Stimulated activated CD4-positive, alpha-beta T cell treated with anti-CD3 and anti-CD28 coated beads, Interleukin-2, amount 100 ng/mL, for 24 hours (primary cell): Measurements from ENCODE around the gene DNAH14.
"Not testable (repeated sequence)": the region's sequence is repeated elsewhere in the genome, so short reads cannot be mapped to it uniquely, and the experiment has no call there.

Experiments
- DNase-seq, 2 donors: peaks; one replicate each; pipeline ENCODE4 v3.0.0-alpha.2; 2020

The DNAH14 gene

DNA sequence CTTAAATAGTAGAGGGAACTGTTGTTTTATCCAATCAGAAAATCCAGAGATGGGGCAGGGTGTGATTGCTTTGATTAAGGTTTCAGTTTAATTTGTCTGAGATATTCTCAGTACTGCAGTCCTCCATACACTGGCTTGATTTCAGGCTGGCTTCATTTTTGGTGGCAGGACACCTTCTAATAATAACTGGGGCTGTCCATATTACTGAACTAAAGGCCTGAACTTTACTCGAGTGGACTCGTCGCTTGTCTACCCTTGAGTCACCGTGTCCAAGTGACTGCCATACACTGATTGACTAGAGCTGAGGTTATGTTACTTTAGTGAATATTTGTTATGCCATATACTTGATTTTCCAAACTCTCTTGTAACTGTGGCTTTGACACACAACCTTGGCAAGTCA, 228.8 kb downstream of the DNAH14 start:
- no peak for DNase-seq

DNA sequence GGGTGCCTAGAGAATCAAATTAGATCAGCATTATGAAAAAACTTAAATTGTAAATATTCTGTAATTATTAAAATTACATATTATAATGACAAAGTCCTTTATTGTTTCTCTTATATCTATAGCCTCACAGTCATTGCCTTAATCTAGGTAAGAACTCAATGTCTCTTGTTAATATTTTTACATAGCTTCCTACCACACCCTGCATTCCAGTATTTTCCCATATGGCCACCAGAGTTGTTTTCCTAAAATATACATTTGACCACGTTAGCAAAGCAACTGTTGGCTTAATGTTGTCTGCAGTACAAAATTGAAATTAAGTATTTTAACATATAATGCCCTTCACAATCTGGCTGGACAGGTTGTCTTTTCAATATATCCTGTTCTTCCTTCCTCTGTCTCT, 230.3 kb downstream of the DNAH14 start:
- no peak for DNase-seq

DNA sequence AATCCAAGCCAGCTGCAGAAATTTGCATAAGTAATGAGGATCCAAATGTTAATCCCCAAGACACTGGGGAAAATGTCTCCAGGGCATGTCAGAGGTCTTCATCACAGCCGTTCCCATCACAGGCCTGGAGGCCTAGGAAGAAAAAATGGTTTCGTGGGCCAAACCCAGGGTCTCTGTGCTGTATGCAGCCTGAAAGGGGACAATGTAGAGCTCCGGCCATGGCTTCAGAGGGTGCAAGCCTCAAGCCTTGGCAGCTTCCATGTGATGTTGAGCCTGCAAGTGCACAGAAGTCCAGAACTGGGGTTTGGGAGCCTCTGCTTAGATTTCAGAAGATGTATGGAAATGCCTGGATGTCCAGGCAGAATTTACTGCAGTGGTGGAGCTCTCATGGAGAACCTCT, 247.9 kb downstream of the DNAH14 start:
- DNase-seq, result not testable (repeated sequence)

DNA sequence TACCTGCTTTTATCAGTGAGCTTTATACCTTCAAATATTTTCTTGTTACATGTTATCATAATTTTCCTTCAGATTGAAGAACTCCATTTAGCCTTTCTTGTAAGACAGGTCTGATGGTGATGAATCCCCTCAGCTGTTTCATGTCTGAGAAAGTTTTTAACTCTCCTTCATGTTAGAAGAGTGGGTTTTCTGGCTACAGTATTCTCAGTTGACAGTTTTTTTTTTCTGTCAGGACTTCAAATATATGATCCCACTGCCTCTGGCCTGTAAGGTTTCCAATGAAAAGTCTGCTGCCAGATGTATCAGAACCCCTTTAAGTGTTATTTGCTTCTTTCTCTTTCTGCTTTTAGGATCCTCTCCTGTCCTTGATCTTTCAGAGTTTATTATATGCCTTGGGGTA, 250.2 kb downstream of the DNAH14 start:
- DNase-seq, result no peak

DNA sequence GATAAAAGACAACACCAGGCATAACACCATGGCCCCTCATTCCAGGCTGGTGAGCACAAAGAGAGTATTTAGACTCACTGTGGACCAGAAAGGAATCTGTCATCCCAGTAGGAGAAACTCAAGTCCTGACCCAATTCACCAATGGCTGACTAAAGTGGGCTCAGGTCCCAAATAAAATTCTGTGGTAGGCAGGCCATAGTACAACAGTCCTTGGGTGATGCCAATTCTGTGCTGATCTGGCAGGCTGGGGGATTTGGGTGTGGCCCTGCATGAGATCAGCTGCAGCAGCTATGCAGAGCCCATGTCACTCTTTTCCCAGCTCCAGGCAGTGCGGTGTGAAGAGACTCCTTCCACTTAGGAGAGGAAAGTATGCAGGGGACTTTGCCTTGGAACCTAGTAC, 253.2 kb downstream of the DNAH14 start:
- no peak for DNase-seq

DNA sequence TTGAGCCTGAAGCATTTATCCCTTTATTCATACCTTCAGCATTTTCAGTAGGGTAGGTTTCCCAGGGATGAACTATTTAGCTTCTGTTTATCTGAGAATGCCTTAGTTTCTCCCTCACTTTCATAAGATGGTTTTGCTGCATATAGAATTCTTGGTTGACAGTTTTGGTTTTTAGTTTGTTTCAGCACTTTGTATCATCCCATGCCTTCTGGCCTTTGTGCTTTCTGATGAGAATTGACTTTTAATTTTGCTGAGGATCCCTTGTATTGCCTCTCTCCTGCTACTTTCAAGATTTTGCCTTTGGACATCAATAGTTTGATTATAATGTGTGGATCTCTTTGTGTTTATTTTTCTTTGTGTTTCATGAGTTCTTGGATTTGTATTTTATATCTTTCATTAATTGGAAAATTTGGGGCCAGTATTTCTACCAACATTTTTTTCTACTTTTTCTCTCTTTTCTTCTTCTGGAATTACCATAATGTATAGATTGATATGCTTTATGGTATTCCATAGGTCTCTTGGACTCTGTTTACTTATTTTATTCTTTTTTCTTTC, 261.8 kb downstream of the DNAH14 start:
- no peak for DNase-seq

DNA sequence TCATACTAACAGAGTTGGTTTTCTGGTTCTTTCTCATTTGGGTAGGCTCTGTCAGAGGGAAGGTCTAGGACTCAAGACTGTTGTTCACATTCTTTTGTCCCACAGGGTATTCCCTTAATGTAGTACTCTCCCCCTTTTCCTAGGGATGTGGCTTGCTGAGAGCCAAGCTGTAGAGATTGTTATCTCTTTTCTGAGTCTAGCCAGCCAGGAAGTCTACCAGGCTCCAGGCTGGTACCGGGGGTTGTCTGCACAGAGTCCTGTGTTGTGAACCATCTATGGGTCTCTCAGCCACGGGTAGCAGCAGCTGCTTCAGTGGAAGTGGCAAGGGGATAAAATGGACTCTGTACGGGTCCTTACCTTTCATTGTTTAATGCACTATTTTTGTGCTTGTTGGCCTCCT, 272.0 kb downstream of the DNAH14 start:
- no peak for DNase-seq

DNA sequence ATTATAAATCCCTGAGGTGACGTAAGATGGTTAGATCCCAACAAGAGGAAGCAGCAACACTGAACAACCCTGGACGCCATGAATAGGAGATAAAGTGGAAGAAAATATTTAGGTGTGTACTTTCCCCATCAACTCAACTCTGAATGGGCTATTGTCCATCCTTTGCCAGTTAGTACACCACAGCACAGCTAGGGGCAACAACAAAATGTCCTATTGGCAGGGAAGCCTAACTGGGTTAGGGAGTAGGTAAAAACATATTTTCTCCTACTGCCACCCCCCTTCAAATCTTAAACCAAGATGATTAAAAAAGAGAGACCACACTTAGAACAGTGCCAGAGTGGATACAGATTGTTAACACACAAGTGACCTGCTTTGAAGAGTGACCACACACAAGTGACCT, 278.3 kb downstream of the DNAH14 start:
- no peak for DNase-seq

DNA sequence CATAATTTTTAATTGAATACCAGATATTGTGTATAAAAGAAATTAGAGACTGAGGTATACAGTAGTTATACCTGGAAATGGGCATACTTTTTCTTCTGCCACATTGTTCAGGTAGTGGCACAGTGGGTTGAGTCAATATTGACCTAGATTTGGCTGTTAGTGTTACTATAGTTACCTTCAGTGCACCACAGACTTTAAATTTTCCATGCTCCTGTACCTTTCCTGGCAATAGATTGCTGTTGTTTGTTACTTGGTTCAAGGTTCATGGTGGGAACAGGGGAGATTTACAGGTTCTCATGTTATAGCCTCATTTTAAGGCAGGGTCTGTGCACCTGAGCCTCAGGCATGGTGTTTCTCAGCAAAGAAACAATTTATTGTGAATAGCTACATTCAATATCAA, 279.7 kb downstream of the DNAH14 start:
- no peak for DNase-seq

DNA sequence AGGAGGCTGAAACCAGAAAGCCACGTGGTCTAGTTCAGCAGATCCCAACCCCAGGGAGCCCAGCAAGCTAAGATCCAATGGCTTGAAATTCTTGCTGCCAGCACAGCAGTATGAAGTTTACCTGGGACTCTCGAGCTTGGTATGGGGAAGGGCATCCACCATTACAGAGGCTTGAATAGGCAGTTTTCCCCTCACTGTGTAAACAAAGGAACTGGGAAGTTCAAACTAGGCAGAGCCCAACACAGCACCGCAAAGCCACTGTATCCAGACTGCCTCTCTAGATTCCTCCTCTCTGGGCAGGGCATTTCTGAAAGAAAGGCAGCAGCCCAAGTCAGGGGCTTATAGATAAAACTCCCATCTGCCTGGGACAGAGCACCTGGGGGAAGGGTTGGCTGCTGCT, 280.7 kb downstream of the DNAH14 start:
- not testable (repeated sequence) for DNase-seq

DNA sequence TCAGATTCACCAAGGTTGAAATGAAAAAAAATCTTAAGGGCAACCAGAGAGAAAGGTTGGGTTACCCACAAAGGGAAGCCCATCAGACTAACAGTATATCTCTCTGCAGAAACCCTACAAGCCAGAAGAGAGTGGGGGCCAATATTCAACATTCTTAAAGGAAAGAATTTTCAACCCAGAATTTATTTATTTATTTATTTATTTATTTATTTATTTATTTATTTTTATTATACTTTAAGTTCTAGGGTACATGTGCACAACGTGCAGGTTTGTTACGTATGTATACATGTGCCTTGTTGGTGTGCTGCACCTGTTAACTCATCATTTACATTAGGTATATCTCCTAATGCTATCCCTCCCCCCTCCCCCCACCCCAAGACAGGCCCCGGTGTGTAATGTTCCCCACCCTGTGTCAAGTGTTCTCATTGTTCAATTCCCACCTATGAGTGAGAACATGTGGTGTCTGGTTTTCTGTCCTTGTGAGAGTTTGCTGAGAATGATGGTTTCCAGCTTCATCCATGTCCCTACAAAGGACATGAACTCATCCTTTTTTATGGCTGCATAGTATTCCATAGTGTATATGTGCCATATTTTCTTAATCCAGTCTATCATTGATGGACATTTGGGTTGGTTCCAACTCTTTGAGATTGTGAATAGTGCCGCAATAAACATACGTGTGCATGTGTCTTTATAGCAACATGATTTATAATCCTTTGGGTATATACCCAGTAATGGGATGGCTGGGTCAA, 282.4 kb downstream of the DNAH14 start:
- DNase-seq, result not testable (repeated sequence)

DNA sequence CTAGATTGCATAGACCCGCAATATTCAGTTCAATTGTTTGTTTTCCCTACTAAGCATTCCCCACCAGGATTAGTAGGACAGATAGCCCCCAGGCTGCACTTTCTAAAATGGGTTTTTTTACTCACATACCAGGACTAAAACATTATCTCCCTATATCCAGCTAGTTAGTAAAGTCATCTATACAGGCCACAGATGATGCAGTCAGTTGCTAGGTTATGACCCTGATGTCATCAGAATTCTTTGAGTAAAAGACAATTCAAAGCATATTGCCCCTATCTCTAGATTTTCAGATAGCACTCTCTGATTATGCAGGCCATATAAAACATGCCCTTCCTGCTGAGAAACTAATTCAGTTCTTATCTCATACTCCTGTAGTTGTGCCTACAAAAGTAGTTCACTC, 294.8 kb downstream of the DNAH14 start:
- DNase-seq, result no peak

DNA sequence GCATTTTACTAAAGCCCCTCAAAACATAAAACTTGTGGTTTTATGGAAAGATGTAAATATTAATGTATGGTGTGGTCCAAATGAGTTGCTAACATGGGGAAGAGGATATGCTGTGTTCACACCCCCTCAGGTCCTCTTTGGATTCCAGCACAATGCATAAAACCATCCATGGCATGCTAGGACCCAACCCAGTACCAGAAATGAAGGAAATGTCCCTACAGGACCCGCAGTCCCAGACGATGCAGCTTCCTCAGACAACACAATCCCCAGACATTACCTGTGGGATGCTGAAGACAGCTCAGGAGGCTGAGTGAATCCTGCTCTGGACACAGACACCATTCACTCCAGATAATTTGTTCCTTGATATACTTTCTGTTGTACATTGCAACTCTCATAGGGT, 296.2 kb downstream of the DNAH14 start:
- no peak for DNase-seq

DNA sequence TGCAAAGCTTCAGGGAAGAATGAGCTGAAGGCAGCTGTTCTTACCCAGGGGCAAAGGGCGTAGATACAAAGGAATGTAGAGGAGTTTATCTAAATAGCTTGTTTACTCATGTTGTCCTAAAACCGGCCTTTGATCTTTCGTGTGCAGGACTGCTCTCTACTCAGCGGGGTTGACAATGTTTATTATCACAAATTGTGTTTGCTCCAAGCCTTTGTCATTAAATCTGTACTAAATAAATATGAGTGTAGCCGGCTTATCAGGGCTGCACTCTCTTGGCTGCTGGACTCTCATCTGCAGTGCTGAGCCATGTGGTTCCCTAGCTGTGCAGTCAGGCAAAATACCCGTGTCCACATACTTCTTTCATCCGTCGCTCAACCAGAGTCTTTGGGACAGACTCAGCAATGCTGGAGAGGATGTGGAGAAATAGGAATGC, 299.4 kb downstream of the DNAH14 start:
- DNase-seq, result no peak

DNA sequence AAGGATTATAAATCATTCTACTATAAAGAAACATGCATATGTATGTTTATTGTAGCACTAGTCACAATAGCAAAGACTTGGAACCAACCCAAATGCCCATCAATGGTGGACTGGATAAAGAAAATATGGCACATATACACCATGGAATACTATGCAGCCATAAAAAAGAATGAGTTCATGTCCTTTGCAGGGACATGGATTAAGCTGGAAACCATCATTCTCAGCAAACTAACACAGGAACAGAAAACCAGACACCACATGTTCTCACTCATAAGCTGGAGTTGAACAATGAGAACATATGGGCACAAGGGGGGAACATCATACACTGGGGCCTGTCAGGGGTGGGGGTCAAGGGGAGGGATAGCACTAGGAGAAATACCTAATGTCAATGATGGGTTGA, 300.0 kb downstream of the DNAH14 start:
- not testable (repeated sequence) for DNase-seq

DNA sequence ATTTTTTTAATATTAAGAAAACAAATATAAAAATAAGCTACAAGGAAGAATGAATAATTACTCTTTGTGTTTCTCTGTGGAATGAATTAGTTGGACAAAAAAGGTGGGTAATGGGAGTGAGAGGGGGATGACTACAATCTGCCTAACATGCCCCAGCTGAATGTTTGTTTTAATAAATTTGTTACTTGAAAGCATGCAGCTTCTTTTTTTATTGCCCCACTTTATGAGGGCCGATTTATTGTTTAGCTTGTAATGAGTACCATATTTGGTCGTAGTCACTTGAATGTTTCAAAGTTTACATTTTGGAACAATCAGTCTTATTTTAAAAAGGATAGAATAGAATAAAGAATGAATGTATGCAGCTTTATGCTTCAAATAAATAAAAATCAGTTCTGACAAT, 301.0 kb downstream of the DNAH14 start:
- no peak for DNase-seq

DNA sequence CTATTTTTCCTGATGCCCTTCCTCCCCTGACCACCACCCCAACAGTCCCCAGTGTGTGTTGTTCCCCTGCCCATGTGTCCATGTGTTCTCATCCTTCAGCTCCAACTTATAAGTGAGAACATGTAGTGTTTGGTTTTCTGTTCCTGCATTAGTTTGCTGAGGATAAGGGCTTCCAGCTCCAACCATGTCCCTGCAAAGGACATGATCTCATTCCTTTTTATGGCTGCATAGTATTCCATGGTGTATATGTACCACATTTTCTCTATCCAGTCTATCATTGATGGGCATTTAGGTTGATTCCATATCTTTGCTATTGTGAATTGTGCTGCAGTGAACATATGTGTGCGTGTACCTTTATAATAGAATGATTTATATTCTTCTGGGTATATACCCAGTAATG, 303.5 kb downstream of the DNAH14 start:
- DNase-seq, result not testable (repeated sequence)

DNA sequence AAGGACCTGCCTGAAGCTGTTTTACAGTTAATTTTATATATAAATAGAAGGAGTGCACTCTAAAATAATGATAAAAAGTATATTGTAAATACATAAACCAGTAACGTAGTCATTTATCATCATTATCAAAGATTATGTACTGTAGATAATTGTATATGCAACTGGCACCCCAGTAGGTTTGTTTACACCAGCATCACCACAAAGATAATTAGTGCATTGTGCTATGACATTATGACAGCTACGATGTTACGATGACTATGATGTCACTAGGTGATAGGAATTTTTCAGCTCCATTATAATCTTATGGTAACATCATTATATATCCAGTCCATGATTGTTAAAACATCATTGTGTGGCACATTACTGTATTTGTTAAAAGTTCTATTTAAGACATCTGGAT, 313.1 kb downstream of the DNAH14 start:
- no peak for DNase-seq

DNA sequence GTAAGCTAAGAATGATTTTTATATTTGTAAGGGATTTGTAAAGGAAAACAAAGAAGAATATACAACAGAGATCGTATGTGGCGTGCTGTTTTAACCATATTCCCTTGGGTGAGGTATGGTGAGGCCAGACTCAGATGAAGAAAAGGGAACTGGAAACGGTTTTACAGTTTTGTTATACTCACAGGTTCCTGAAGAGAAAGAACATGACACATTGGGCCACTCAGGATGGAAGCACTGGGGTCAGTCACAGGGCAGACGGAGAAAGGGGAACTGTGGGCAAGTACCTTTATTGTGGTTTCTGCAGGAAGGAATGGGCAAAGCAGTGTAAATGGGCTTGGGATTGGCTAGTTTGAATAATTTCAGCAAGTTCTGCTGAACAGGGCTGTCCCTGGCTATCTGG, 321.0 kb downstream of the DNAH14 start:
- no peak for DNase-seq

DNA sequence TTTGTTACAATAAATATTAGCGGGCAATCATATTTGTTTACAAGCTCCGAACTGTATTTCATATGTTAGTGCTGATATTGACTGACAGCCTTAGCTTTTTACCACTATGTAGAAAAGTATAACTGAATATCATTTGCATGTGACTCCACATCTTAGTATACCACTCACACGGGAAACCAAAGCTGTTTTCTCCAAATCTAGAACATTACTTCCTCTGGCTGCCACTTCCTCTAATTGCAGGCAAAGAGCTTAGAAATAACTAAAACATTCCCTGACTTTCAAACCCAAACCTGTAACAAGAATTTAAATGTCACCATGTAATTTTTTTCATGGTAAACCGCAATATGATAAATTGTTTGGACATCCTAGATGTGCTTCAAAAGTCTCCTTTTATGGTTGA, 323.7 kb downstream of the DNAH14 start:
- no peak for DNase-seq

DNA sequence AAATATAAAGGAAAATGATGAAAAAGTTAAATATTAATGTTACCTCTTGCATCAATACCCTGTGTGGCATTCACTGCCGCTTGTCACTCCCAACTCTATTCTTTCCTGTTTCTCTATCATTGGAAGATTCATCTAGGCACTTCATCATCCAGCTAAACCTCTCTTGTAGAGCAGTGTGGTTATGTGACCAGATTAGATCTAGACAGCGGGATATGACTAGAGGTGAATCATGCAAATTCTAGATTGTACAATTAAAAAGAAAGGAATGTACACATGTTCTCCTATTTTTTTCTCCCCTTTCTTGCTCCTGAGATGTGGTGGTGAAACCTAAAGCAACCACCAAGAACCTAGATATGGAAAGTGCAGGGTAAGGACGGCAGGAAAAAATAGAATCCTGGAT, 324.3 kb downstream of the DNAH14 start:
- DNase-seq, result no peak

DNA sequence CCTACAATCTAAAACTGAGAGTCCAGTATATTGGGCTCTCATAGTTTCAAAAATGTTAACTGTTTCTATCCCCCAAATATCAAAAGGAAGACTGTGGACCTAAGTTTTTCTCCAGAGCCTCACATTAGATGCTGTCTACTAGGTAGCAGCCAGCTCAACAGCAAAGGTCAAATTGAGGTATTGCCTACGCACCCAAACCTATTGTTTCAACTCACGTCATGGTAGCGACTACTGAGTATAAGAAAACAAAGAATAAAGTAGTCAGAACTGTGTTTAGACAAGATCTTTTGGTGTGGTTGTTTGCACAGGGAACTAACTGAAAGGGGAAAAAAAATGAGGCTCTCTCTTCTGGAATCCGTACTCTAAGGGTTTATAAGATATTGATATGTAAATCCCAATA, 325.2 kb downstream of the DNAH14 start:
- DNase-seq, result no peak

DNA sequence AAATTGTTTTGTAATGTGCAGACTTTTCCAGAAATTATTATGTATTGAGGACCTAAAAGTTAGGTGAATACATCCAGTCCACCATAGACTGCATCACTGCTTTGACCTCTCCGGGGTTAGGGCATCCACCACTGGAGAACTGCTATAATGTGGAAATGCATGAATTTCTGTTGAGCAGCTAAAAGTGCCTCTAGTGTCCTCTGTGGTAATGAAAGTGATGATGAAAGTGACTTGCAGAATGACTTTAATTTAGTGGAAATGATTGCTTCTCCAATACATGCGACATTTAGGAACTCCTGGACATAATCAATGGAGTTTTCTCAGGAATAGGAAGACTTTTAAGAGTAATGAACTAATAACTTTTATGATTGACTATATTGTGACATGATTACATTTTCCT, 327.6 kb downstream of the DNAH14 start:
- no peak for DNase-seq

DNA sequence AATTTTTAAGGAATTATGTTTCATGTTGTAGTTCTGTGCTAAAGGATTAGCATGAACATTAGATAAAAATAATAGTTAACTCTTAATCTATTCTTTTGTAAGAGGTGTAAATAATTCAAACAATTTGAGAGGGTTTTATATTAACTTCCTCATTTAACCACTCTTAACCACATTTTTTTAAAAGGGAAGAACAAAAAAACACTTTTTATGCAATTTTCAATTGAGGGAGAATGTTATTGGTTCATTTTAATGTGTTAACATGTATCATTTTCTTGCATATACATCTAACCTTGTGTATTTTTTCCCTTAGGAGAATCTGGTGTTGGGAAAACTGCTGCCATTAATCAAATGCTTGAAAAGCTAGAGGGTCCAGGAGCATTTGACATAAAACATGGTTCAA, 329.3 kb downstream of the DNAH14 start:
- no peak for DNase-seq

DNA sequence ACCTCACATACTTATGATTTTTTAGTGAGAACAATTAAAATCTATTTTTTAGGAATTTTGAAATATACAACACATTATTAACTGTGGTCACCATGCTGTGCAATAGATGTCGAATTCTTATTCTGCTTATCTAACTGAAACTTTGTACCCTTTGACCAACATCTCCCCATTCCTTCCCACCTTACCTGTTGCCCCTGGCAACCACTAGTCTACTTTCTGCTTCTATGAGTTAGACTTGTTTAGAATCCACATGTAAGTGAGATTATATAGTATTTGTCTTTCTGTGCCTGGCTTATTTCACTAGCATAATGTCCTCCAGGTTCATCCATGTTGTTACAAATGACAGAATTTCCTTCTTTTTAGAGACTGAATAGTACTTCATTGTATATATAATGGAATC, 330.1 kb downstream of the DNAH14 start:
- no peak for DNase-seq
